ENCODE measurements around the gene PSMB5.

Gene PSMB5

GRCh38 chr14:23062002-23062401 is 27.3 kb upstream of the PSMB5 start:
- no peak overlapping the region for H3K4me2 ChIP-seq (ENCODE audit: low read length)
- no peak overlapping the region for H3K27ac ChIP-seq (ENCODE audit: low read length)

GRCh38 chr14:23060536-23061260 is 26.0 kb upstream of the PSMB5 start:
- no peak overlapping the region for H3K9ac ChIP-seq (ENCODE audit: low read length)
- no peak overlapping the region for H2AFZ ChIP-seq (ENCODE audit: low read depth, low read length)

More at GRCh38 chr14:23062002-23062401, 27.3 kb upstream of the PSMB5 start:
- Histone ChIP-seq H3K9me3 (ENCODE audit: insufficient read depth, low read length) (no peaks in the 10 kb centered on the region), H4K20me1 (ENCODE audit: insufficient read depth, low read length) (peaks cover 13% of the 10 kb centered on the region), H3K4me1 (ENCODE audit: low read length) (peaks cover 7% of the 10 kb centered on the region), H3K9ac (ENCODE audit: low read length) (no peak overlapping the region), H3K27me3 (ENCODE audit: low read depth, low read length) (peaks cover 2% of the 10 kb centered on the region; the same call in 1 of the 2 replicates), H3K4me3 (ENCODE audit: low read length) (no peak overlapping the region), H2AFZ (ENCODE audit: low read depth, low read length) (no peak overlapping the region), H3K36me3 (replicated peaks; ENCODE audit: low read depth, low read length) (peaks cover 64% of the 10 kb centered on the region), H3K79me2 (ENCODE audit: low read length) (peaks cover 14% of the 10 kb centered on the region)
- TF ChIP-seq CTCF (IDR thresholded peaks at IDR 0.05; ENCODE audit: low read depth, low read length) (no peak), EZH2phosphoT487 (IDR thresholded peaks at IDR 0.05; ENCODE audit: low read depth) (no peak)

GRCh38 chr14:23058654-23059504 is 24.2 kb upstream of the PSMB5 start:
- Histone ChIP-seq H3K4me3 (ENCODE audit: low read length) (no peak overlapping the region), H3K9me3 (ENCODE audit: insufficient read depth, low read length) (no peaks in the 10 kb centered on the region), H3K27ac (ENCODE audit: low read length) (no peak overlapping the region), H3K4me2 (ENCODE audit: low read length) (no peak overlapping the region), H3K27me3 (ENCODE audit: low read depth, low read length) (peaks cover 7% of the 10 kb centered on the region; the same call in 1 of the 2 replicates), H2AFZ (ENCODE audit: low read depth, low read length) (no peak overlapping the region), H3K36me3 (replicated peaks; ENCODE audit: low read depth, low read length) (peaks cover 36% of the 10 kb centered on the region), H4K20me1 (ENCODE audit: insufficient read depth, low read length) (peaks cover 5% of the 10 kb centered on the region), H3K9ac (ENCODE audit: low read length) (no peak overlapping the region), H3K79me2 (ENCODE audit: low read length) (no peaks in the 10 kb centered on the region), H3K4me1 (ENCODE audit: low read length) (peaks cover 20% of the 10 kb centered on the region)
- TF ChIP-seq CTCF (IDR thresholded peaks at IDR 0.05; ENCODE audit: low read depth, low read length) (no peak), EZH2phosphoT487 (IDR thresholded peaks at IDR 0.05; ENCODE audit: low read depth) (no peak)

More at GRCh38 chr14:23060536-23061260, 26.0 kb upstream of the PSMB5 start:
- H3K79me2 ChIP-seq (ENCODE audit: low read length) = peaks cover 2% of the 10 kb centered on the region
- H4K20me1 ChIP-seq (ENCODE audit: insufficient read depth, low read length) = peaks cover 5% of the 10 kb centered on the region
- no peaks in the 10 kb centered on the region for H3K9me3 ChIP-seq (ENCODE audit: insufficient read depth, low read length)
- no peak overlapping the region for H3K4me3 ChIP-seq (ENCODE audit: low read length)
- H3K4me1 ChIP-seq (ENCODE audit: low read length) = peaks cover 20% of the 10 kb centered on the region
- H3K27ac ChIP-seq (ENCODE audit: low read length) = no peak overlapping the region
- H3K36me3 ChIP-seq (replicated peaks; ENCODE audit: low read depth, low read length) = peaks cover 52% of the 10 kb centered on the region
- H3K4me2 ChIP-seq (ENCODE audit: low read length) = no peak overlapping the region
- H3K27me3 ChIP-seq (ENCODE audit: low read depth, low read length) = peaks cover 7% of the 10 kb centered on the region; the same call in 1 of the 2 replicates
- TF ChIP-seq CTCF (IDR thresholded peaks at IDR 0.05; ENCODE audit: low read depth, low read length) = no peak
- no peak for TF ChIP-seq EZH2phosphoT487 (IDR thresholded peaks at IDR 0.05; ENCODE audit: low read depth)
